HG03571 (cell line): ENCODE results near the gene SLC38A7.
"Not testable (repeated sequence)": the region's sequence is repeated elsewhere in the genome, so short reads cannot be mapped to it uniquely, and the experiment has no call there.

Experiments used
- ATAC-seq: cut with Tn5 transposase; IDR thresholded peaks from one replicate; pipeline ENCODE4 v1.9.1; 2021; ENCODE audit not compliant: unreplicated experiment

SLC38A7 gene

DNA sequence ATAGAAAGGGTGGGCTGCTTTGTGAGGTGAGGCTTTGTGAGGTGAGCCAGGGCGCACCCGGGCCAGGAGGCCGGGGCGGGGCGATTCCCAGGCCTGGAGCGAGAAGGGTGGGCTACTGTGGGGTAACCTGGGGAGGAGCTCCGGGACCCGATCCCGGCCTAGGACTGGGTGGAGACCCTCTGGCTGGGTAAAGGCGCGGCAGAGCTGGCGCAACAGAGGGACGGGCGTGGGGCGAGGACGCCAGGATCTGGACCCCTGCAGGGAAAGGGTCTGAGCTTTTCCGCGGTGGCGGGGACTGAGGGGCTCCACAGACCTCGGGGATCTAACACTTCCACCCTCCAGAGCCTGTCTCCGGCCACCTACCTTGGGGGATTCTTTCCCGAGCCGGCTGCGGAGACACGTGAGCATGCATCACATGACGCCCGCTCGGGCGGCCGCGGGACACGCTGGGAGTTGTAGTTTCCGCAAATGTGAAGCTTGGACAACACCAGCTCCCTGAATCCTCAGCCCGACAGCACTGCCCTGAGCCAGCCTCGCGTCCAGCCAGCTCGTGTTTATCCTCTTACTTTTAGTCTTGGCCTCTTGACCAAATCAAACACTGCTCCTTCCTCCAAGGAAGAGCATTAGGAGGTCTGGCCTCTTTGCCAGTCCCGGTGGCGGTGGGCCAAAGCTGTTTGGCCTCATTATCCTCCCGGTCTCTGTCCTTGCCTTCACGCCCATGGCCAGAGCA is at the start of gene SLC38A7:
Gene SLC38A7, minus strand, starts transcription at position 417 of the 730 bp plus-strand sequence. CDS start 4,644 bp downstream, outside the sequence.
- peak; percentile 98 for ATAC-seq

DNA sequence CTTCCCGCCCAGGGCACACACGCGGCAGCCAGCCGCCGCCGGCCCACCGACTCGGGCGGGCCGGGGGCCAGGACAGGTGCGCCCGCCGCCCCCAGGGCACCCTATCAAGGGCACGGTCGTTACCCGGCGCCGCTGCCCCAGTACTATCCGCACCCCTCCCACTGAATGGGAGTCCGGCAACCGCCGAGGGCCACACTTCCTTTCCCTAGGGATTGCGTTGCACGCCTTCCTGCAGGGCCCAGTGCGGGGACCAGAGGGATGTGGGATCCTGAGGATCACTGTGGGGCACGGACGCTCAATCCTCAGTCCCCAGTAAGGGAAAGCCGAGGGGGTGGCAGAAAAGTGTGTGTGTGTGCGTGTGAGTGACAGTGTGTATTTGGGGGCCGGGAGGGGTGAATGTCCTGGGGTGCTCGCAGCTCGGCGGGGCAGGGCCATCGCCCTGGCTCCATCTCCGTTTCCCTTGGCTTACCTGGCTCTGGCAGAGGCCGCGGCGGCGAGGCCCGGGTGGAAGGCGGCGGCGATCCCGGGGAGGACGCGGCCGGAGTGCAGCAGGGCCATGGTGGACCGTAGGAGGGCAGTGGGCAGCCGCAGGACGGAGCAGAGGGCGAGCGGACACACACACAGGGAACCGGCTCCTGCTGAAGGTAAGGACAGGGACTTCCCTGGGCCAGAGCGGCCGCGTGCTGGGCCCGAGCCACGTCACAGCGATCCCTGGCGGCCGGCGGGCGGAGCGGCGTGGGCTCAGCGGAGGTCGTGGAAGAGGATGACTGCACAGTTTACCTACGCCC is 49.3 kb upstream of the SLC38A7 start, which contains the start of gene GOT2:
Gene GOT2, minus strand, starts transcription at position 646 of the 788 bp plus-strand sequence. Its CDS starts 88 bp downstream, at position 558.
- ATAC-seq: peak; percentile 96

GRCh38 chr16:58733248-58733670 is 48.7 kb upstream of the SLC38A7 start:
- no peak for ATAC-seq

GRCh38 chr16:58732545-58733247 is 48.1 kb upstream of the SLC38A7 start:
- peak; percentile 33 for ATAC-seq

DNA sequence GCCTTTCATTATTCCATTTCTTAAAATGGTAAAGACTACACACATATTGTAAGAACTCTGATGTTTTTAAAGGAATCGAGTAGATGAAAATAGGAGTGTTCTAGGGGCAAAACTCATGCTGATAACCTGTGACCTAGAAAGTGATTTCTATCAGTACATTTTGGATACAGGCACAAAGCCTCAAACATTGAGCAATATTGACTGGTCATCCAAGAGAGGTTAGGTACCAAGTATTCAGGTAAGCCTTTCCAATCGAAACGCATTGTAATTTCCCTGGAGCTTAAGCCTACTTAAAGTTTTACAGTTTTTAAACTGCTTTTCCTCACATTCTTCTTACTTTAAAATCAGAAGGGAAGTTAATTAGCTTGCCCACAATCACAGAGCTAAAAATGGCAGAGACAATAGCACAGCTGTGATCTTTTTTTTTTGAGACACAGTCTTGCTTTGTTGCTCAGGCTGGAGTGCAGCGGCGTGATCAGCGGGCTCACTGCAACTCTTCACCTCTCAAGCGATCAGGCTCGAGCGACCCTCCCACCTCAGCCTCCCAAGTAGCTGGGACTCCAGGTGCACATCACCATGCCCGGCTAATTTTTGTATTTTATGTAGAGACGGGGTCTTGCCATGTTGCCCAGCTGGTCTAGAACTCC is 46.3 kb upstream of the SLC38A7 start:
- no peak for ATAC-seq

DNA sequence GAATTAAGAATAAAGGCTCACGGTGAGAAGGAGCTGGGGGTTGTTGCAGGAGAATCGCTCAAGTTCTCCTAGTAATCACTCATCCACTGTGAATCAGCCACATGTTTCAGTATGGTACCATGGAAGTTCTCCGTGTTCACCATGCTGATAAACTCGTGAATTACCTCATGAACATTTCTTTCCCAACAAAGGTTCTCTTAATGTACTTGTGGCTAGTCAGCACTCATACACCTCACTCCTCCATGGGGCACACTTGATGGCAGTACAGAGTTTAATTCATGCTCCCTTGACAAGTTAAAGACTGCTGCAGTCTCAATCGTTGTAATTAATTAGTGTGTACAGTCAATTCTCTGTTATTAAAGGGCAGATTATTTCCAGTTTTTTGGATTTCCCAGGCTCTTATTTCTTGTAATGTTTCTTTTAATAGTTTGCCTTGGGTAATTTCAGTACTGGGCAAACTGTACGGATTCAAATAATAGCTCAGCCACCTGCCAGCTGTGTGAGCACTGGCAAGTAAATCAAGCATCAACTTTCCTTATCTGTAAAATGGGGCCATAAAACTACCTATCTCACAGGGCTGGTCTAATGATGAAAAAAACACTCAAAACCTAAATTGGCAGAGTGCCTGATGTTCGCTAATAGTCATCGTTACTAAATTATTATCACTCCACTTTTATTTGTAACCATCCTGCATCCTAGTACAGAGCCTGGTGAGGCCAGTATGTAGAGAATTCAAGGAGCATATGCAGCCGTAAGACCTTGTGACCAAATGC is 43.4 kb upstream of the SLC38A7 start:
- no peak for ATAC-seq

GRCh38 chr16:58727028-58727781 is 42.6 kb upstream of the SLC38A7 start:
- no peak for ATAC-seq

GRCh38 chr16:58723109-58723508 is 38.5 kb upstream of the SLC38A7 start:
- no peak for ATAC-seq

DNA sequence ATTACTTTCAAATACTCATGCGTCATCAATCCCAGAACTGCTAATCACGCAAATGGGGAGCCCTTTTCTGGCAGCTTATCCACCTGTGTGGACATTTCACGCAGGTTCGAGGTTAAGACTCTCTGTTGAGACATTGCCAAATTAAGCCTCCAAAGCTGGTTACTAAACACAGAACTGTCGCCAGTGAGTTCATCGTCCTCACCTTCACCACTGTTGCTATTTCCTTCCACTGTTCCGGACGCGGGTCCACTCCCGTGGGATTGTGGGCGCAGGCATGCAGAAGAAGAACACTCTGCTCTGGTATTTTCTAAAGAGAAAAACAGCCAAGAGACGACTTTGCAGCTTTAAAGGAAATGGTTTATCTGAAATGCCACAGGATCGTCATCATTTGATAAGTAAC is 33.4 kb upstream of the SLC38A7 start:
- ATAC-seq: no peak

GRCh38 chr16:58716468-58716867 is 31.9 kb upstream of the SLC38A7 start:
- no peak for ATAC-seq

GRCh38 chr16:58713742-58714141 is 29.2 kb upstream of the SLC38A7 start:
- ATAC-seq: no peak

DNA sequence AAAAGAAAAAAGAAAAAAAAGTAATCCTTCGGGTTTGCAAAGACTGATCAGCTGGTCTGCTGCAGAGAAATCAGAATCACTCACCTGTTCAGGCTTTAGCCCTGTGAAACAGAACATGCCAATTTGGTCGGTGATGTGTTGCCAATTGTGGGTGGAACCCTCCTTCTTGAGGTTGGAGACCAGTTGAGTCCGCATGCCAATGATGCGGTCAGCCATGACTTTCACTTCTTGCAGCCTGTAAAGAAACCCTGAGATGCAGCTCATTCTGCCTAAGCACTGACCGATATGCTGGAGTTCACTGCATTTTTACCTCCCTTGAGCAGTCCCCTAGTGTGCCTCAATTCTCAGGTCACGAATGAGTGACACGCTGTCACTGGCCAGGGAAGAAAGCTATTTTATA is 24.8 kb upstream of the SLC38A7 start:
- peak; percentile 63 for ATAC-seq

GRCh38 chr16:58699151-58699550 is 14.6 kb upstream of the SLC38A7 start:
- no peak for ATAC-seq

- ATAC-seq: no peak
Observed at GRCh38 chr16:58695368-58695767, 10.8 kb upstream of the SLC38A7 start.

DNA sequence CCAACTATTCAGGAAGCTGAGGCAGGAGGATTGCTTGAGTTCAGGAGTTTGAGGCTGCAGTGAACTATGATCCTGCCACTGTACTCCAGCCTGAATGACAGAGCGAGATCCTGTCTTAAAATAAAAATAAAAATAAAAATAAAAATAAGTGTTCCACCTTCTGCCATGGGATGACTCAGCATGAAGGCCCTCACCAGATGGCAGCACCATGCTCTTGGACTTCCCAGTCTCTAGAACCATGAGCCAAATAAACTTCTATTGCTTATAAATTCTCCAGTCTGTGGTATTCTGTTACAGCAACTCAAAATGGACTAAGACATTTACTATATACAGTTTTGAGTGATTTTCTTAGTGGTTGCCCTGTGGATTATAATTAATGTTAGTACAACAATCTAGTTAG is 7.9 kb upstream of the SLC38A7 start:
- no peak for ATAC-seq

- ATAC-seq: not testable (repeated sequence)
Observed at GRCh38 chr16:58686985-58687706, 2.6 kb upstream of the SLC38A7 start.

- no peak for ATAC-seq
Observed at GRCh38 chr16:58685084-58685449, 497 bp upstream of the SLC38A7 start.

GRCh38 chr16:58684001-58684353 is 593 bp downstream of the SLC38A7 start:
- ATAC-seq: peak; percentile 7

DNA sequence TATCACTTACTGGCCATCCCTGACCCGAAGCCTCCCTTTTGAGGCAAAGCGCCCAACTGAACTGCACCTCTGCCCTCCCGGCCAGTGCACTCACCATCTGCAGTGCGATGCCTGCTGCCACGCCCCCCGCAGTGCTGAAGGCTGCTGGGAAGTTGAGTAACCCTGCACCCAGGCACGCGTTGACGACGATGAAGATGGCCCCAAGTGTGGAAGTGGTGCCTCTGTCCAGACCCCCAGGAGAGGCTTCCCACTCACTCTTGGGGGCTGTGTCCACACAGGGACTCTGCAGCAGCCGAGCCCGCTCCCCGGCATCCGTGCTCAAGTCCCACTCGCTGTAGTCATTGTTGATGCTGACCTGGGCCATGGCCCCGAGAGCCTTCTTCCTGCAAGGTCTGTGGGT is 4.8 kb downstream of the SLC38A7 start:
- ATAC-seq: no peak
